Effector CD8-positive, alpha-beta T cell (primary cell): ENCODE results near the gene TMEM59.
A peak's percentile ranks its signal among the peaks of the same experiment; 100 is the strongest.
"Not testable (repeated sequence)": the region's sequence is repeated elsewhere in the genome, so short reads cannot be mapped to it uniquely, and the experiment has no call there.

Experiments
- DNase-seq: peaks from one replicate; lab custom pipeline; 2025; lab: John Stamatoyannopoulos, UW

TMEM59 gene

DNA sequence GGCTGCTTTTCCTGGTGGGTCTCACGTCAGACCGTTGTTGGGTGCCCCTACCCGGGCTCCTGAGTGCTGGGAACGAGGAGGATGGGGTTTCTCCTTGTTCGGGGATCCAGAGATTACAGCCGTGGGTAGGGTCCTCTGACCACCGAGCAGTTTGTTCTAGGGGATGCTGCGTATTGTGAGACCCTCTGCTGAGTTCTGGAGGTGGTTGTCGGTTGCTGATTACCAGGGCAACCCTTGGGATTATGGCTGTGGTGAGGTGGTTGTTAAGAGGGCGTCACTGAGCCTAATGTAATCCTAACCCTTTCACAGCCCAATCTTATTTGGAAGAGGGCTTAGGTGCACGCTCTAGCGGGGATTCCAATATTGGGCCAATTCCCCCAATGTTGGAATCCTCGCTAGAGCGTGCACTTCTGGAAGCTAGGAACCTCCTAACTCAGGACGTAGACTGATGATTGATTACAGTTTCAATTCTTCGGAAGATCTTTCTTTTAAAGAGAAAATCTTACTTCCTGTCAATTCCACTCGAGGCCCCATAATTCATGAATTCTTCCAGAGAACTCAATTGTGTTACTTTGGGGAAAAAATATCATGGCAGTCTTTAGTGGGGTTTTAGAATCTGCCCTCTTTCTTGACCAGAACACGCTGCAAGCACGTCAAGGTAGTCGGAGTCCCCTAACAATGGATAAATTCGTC lies 887 bp upstream of the TMEM59 start:
- DNase-seq = no peak

DNA sequence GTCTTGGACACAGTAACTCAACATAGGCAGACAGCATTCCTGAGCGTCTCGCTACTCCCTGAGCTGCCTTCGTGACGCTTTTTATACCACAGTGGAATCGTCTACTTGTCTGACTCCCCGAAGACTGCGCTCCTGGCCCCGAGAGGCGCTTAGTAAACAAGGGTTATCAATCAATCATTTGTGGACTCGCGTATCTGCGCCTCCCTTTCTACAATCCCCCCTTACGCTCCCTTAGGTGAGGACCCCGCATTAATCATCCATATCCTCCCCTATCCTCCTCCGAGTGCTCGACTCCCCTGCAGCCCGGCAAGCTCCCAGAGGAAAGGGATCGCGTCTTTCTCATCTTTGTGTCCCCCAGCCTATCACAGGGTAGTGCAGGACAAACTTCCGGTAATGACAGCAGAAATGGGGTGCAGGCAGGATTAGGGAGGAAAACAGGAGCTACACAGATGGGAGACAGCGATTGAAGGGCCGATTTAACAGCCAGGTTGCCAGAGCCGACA lies 522 bp downstream of the TMEM59 start:
- DNase-seq = peak; percentile 26

- DNase-seq = no peak
Observed at GRCh38 chr1:54051933-54052430, 1.0 kb downstream of the TMEM59 start.

DNA sequence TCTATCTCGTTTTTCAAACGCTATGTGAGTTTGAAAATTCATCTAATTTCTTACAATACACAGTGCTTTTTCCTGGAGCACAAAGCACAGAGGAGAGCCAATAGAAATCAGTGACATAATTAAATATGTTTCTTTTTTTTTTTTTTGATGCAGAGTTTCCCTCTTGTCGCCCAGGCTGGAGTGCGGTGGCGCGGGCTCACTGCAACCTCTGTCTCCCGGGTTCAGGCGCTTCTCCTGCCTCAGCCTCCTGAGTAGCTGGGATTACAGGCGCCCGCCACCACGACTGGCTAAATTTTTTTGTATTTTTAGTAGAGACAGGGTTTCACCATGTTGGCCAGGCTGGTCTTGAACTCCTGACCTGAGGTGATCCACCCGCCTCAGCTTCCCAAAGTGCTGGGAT lies 2.6 kb downstream of the TMEM59 start:
- DNase-seq = not testable (repeated sequence)

DNA sequence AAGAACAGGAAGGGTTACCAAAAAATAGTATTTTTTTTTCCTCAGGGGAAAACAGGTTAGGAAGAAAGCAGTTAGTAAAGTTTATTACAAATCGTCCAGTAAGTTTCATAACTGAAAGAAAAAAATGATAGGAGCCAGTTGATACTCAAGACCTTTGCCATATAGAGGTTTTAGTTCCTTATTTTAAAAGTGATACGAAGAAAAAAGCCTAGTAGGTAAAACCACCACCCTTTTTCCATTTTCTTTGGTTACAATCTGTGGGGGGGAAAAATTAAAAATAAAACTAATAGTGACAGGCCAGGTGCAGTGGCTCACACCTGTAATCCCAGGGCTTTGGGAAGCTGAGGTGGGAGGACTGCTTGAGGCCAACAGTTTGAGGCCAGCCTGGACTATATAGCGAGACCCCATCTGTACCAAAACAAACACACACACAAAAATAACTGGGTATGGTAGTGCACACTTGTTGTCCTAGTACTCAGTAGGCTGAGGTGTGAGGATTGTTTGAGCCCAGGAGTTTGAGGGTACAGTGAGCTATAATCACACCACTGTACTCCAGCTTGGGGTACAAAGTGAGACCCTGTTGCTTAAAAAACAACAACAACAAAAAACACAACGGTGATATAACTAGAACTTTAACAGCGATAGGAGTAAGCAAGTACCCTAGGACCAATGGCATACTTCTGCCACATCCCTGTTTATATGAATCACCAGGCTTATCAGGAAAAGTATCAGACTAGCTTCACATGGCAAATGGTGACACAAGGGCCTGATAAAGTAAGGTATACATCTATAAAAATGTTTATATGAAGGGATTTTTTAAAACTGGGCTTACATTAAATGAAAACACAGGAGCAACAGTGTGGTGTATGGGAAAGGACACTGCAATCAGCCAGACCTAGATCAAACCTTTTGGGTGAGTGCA lies 5.4 kb downstream of the TMEM59 start:
- no peak for DNase-seq

- no peak for DNase-seq
Observed at GRCh38 chr1:54046671-54047383, 6.2 kb downstream of the TMEM59 start.

GRCh38 chr1:54045496-54045895 lies 7.5 kb downstream of the TMEM59 start:
- no peak for DNase-seq

DNA sequence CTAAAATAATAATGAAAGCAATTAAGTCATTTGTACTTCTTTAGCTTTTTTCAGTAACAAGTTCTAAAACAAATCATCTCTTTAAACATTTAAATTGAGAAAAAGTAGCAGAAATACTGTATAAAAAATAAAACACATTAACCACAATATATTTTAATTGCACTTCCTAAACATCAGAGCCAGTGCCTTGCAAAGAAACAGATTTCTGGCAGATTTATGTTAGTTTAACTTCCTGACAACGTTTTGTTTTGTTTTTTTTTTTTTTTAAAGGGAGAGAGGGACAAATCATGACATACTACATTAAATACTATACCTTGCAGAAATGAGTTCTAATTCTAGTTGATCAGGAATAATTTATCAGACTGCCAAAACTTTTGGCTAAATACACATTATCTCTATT lies 11.2 kb downstream of the TMEM59 start:
- no peak for DNase-seq

- no peak for DNase-seq
Observed at GRCh38 chr1:54037476-54037875, 15.5 kb downstream of the TMEM59 start.

DNA sequence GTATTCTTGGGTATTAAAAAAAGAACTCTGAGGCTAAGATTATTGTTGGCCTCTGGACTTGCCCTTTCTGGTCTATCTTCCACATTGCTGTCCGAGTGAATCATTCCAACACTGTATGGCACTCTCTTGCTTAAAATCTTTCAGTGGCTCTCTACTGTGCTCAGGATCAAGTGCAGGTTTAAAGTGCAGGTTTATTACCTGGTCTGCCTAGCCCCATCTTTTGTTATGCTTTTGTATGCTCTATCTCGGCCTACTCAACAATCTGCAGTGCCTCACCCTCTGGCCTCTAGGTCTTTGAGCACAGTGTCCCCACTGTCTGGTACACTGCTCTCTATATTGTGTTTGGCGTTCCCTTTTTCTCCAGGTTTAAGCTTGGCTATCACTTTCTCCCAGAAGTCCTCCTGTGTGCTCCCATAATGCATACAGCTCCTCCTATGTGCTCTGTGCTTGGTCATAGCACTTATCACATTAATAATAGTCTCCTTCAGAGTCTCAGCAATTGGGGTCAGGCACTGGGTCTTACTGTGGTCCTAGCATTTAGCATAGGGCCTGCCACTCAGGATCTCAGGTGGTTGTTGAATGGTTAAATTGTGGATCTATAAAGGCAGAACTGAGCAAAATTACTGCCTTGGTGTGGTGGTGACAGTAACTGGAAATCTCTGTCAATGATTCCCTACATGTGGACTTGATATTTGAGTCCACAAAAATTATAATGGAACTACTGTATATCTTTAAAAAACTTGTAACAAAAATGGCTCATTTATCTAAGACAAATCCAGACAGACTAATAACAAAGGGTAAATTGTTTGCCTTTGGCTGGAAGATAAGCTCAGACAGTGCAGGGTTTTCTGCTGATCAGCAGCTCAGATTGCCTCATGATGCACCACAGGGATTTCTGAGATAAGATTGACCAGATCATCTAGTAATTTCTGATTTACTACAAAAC lies 24.4 kb downstream of the TMEM59 start:
- DNase-seq = no peak

DNA sequence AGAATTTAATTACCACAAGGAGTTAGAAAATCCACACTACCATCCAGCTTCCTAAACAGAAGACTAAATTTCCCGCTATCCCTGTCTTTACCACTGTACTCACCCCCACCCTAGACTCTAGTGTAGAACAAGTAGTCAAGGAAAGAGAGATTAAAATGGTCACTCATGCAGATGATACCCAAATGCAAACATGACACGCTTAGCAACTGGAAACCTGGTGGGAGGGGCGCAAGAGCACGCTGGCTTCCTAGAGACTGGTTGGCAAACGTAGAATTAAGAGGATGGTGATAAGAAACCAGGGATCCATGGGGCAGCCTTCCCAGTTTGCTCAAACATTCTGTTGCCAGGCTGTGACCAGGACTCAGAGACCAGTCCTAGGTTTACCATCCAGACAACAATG lies 25.2 kb downstream of the TMEM59 start:
- DNase-seq = no peak

DNA sequence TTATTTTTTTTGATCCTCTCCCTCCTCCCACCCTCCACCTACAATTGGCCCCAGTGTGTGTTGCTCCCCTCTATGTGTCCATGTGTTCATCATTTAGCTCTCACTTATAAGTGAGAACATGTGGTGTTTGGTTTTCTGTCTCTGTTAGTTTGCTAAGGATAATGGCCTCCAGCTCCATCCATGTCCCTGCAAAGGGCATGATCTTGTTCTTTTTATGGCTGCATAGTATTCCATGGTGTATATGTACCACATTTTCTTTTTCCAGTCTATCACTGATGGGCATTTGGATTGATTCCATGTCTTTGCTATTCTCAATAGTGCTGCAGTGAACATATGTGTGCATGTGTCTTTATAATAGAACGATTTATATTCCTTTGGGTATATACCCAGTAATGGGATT lies 28.2 kb downstream of the TMEM59 start:
- DNase-seq = not testable (repeated sequence)

DNA sequence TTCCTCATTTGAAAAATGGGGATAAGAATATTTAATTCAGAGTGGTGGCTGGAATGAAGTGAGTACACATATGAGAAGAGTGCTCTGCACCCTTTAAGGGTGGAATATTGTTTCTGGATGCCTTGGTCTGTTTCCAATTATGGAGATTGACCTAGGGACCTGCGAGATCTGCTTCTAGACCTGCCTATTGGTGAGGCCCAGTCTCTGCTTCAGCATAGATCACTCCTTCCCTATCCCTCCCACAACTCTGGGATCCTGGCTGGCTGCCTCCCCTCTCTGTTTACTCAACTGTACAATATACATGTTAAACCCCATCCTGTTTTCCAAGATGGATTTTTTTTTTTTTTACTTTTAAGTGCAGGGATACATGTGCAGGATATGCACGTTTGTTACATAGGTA lies 28.6 kb downstream of the TMEM59 start:
- DNase-seq = no peak

DNA sequence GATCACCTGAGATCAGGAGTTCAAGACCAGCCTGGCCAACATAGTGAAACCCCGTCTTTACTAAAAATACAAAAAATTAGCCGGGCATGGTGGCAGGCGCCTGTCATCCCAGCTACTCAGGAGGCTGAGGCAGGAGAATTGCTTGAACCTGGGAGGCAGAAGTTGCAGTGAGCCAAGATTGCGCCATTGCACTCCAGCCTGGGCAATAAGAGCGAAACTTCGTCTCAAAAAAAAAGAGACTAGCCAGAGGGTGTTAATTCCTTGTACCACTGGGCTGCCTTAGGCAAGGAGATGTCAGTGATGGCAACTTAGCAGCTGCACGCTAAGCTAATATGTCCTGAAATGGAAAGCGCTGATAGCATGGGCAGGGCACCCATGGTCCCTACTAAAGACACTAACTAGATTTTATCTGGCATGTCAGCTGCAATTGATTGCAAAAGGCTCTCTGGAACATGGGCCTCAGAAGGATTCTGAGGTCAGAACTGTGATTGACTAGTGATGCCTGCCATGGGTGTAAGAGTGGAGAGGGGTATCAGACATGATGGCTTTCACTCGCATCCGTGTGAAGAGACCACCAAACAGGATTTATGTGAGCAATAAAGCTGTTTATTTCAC lies 33.3 kb downstream of the TMEM59 start:
- DNase-seq = not testable (repeated sequence)

- DNase-seq = no peak
Observed at GRCh38 chr1:54018635-54019034, 34.4 kb downstream of the TMEM59 start.

DNA sequence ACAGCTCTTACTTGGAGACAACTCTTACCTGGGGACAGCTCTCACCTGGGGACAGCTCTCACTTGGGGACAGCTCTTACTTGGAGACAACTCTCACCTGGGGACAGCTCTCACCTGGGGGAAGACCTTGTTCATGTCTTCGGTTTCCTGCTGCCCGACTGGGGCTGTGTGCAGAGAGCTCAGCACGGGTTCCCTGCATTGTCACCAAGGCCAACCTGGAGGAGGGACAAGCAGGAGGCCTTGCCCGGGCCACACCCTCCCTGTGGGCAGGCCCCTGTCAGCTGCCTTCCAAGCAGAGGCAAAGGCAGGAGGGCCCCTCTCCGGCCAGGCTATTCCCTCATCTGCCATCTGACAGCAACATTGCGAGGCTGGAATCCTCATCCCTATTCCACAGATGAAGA lies 35.0 kb downstream of the TMEM59 start, which contains the start of gene LDLRAD1:
LDLRAD1 (minus strand) TSS at position 208 of the 400 bp plus-strand sequence; CDS start at position 134, 74 bp downstream.
- no peak for DNase-seq

- no peak for DNase-seq
Observed at GRCh38 chr1:54016343-54017282, 36.4 kb downstream of the TMEM59 start.

DNA sequence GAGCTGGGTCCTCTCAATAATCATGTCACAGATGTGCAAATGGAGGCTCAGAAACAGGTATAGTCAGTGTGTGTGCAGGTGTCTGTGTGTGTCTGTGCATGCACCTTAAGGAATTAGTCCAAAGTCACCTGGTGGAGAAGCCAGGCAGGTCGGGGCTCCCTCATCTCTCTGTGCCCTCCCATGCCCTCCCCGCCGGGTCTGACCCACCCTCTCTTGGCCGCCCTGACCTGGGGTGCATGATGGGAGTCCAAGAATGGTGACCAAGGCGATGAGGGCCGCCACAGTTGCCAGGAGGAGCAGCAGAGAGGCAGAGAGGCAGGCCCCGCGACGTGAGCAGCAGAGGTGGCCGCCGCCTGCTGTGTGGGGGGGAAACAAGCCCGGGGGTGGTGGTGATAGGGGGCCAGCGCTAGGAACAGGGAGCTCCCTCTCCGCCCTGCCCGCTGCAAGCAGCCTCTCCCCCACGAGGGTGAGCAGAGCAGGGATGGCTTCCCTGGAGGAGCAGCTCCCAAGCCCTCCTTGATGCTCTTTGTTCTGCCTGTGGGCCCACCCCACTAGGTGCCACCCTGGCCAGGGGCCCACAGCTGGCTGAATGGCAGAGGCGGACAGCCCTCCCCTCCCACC lies 38.9 kb downstream of the TMEM59 start:
- no peak for DNase-seq
